Measurements from ENCODE around the gene ATXN1L.
A peak's percentile ranks its signal among the peaks of the same experiment; 100 is the strongest.
"Not testable (repeated sequence)": the region's sequence is repeated elsewhere in the genome, so short reads cannot be mapped to it uniquely, and the experiment has no call there.

ATXN1L gene, protein sequence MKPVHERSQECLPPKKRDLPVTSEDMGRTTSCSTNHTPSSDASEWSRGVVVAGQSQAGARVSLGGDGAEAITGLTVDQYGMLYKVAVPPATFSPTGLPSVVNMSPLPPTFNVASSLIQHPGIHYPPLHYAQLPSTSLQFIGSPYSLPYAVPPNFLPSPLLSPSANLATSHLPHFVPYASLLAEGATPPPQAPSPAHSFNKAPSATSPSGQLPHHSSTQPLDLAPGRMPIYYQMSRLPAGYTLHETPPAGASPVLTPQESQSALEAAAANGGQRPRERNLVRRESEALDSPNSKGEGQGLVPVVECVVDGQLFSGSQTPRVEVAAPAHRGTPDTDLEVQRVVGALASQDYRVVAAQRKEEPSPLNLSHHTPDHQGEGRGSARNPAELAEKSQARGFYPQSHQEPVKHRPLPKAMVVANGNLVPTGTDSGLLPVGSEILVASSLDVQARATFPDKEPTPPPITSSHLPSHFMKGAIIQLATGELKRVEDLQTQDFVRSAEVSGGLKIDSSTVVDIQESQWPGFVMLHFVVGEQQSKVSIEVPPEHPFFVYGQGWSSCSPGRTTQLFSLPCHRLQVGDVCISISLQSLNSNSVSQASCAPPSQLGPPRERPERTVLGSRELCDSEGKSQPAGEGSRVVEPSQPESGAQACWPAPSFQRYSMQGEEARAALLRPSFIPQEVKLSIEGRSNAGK

DNA sequence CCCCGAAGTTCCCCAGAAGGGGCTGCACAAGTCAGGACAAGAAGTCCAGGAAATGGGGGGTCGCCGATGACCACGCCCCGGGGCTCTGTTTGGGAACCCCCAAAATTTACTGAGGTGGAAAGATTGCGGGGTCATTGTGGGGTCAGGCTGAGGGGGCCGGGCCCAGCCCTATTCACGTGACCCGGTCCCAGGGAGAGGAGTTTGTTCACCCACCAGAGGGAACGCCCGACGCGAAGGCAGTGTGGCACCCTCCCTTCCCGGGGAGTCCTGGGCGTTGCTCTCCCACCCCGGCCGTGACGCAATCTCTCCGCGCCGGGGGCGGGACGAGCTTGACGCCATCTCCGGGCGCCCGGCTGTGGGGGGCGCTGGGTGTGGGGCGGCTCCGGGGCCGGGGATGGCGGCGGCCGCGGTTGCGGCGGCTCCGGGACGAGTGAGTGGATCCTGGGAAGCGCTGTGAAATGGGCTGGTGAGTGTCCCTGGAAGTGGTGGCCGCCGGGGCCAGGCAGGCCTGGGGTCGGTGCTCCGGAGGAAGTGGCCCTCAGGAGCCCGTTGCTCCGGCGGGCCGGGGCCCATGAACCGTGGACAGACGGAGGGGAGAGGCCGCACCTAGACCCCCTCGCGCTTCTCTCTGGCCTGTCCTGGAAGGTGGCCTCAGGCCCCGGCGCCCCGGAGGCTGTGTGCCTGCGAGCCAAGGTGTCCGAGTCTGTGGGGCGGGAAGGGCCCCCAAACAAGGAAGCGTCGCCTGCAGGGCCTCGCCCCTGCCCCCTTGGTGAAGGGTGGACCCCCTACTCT lies at the start of gene ATXN1L:
TSS of gene ATXN1L (plus strand) at position 338 of the 792 bp plus-strand sequence. CDS start 3,765 bp downstream, outside the sequence.
- DNase-seq, result peak; percentile 65

DNA sequence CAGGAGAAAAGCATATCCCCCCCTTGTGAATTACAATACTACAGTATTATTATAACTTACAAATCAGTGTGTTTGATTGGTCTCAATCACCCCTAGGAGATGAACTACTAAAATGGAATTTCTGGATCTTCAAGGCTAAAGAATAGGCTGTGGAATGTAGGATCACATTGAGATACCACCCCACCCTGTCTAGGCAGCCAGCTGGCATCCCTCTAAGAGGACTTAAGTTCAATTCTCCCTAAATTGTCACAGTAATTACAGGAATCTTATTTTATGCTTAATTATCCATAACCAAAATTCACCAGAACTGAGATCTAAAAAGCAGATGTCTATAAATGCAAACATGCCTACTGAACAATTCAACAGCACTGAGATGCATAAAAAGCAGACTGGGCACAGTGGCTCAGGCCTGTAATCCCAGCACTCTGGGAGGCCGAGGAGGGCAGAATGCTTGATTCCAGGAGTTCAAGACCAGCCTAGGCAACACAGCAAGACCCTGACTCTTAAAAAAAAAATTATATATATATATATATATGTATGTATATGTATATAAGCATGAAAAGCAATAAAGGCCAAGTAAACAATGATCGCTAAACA lies 49.2 kb upstream of the ATXN1L start:
- no peak for DNase-seq

DNA sequence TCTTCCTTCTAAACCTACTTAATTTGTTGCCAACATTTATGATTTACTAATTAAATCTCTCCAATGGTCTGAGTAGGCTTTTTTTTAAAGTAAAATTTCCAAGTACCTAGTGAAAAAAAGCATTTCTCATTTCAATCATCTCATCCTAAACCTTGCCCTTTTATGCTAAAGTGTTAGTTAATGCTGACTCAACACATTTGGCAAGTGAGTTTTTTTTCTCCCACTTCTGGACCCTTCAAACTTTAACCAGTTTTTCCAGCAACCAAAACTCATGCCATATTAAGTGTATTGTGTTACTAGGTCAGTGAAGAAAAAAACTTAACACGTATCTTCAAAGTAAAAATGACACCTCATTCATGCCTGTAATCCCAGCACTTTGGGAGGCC lies 42.5 kb upstream of the ATXN1L start:
- DNase-seq, result no peak

DNA sequence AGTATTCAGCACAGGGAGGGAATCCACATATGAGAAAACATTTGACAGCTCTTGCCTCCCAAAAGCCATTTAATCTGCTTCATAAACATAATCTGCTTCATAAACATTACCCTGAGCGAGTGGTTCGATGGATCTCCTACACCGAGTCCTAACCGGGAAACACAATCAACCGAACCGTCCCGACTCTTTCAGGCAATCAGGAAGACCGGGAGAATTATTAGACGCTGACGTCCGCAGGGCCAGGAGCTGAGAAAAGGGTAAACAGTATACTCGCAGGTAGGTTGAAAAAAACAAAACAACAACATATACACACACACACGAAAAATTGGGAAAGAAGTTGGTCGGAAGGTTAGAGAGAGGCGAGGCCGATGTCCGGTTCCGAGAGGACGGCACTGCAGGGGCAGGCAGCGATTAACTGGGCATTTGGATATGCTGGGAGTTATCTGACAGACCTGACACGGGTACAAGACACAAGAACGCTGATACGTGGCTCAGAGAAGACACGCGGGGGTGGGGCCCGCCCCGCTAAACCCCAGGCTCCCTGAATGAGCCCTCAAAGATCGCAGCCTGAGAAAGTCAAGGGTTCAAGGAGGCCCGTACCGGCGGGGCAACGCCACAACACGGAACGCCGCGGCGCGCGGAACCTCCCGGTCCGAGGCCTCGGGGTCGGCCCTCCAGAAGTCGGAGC lies 37.7 kb upstream of the ATXN1L start:
- DNase-seq, result no peak

DNA sequence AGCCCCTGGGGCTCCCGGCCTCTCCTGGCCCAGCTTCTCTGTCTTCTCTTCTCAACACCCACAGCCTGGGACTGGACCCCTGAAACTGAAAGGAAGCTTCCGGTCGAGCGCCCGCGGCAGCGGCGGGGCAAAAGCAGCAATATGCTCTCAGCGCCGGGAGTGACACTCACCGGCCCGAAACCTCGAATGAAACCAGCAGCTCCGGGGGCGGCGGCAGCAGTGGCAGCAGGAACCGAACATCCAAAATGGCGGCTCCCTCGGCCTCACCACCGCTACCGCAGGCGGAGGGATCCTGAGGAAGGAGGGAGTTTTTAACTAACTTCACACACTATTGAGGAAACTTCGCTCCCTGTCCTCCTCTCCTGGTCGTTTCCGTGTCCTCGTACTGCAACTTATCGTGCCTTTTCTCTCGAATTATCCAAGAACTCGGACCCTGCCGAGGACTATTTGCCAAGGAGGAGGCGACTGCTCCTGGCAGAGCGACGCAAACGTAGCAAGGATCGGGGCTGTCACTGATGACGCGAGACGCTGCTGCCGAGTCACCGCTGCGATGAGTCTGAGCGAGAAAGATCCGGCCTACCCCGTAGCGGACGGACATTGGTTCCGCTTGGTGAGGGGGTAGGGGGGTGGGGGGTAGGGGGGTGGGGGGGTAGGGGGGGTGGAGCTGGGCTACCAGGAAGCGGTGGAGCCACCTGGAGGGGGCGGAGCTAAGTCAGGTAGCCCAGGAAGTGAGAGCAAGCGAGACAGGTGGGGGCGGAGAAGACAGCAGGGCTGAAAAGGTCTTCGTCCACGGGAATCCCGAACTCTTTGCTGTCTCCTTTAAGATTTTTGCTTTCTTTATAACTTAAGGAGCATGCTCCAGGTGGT lies 37.0 kb upstream of the ATXN1L start, which contains the start of gene AP1G1:
TSS of gene AP1G1 (minus strand) at position 242 of the 867 bp plus-strand sequence. CDS start 19,355 bp downstream, outside the sequence.
- DNase-seq, result peak; percentile 83

DNA sequence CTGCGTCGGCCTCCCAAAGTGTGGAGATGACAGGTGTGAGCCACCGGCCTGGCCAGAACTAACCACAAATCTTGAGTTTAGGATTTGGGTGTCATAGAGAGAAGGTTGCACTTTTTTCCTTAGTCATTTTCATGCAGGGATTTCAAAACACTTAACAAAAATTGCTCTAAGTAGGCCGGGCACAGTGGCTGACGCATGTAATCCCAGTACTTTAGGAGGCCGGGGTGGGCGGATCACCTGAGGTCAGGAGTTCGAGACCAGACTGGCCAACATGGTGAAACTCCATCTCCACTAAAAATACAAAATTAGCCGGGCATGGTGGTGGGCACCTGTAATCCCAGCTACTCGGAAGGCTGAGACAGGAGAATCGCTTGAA lies 35.6 kb upstream of the ATXN1L start:
- DNase-seq, result not testable (repeated sequence)

DNA sequence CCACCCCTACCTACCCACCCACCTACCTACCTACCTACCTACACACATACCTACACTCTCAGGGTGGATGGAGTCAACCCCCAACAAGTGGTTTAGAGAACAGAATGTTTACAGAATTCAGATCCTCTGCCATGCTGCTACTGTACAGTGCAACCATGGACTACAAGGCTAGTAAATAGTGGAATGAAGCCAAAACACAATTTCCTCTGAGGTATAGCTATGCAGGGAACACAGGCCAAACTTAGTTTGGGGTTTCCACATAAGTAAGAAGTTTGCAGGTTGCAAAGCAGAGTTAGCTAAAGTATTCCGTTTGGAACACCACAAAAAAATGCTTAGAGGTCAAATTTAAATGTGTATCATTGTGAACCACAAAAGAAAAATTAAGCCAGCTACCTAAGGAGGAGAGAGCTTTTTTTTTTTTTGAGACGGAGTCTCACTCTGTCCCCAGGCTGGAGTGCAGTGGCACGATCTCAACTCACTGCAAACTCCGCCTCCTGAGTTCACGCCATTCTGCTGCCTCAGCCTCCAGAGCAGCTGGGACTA lies 34.4 kb upstream of the ATXN1L start:
- no peak for DNase-seq

DNA sequence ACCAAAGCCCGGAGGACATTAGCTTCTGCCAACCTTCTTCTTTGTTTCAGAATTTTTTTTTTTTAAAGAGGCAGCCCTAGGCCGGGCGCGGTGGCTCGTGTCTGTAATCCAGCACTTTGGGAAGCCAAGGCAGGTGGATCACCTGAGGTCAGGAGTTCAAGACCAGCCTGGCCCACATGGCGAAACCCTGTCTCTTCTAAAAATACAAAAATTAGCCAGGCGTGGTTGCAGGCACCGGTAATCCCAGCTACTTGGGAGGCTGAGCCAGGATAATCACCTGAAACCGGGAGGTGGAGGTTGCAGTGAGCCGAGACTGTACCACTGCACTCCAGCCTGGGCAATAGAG lies 28.6 kb upstream of the ATXN1L start:
- DNase-seq, result not testable (repeated sequence)

DNA sequence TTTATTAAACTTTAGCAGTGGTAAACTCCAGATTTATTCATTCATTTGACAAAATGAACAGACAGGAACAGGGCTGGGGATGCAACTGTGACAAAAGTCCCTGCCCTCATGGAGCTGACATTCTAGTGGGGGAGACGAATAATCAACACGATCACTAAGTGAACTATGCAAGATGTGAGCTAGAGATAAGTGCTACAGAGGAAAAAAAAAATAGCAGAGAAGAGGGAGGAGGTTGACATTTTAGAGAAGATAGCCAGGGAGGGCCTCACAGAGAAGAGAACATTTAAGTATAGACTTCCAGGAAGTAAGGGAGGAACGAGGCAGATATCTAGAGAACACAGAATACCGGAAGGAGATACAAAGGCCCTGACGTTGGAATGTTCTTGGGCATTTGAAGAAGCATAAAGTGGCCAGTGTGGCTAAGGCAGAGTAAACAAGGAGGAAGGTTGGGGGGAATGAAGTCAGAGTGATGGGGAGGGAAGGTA lies 19.2 kb upstream of the ATXN1L start:
- no peak for DNase-seq

DNA sequence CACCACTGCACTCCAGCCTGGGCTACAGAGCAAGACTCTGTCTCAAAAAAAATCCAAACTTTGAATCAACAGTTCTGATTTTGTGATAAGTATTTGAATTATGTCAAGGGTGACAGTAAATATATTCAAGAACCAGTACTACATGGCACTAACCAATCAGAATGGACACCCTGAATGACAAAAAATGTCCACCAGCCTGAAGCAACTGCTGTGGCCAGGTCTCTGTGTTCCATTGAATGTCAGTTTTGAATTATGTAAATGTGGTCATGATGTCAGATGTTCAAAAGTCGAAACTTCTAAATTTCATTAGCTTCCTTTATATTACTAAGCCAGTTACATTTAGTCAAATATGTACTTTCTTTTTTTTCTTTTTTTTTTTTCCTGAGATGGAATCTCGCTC lies 15.4 kb upstream of the ATXN1L start:
- no peak for DNase-seq

DNA sequence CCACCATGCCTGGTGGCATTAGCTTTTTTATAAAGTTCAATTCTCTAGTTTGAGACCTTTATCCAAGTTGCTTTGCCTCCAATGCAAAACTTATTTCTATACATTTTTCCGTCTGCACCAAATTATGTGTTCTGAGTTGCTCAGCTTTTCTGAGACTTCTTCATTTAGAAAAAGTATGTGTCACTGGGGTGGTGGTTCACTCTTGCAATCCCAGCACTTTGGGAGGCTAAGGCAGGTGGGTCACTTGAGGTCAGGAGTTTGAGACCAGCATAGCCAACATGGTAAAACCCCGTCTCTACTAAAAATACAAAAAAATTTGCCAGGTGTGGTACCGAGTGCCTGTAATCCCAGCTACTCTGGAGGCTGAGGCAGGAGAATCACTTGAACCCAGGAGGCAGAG lies 14.1 kb upstream of the ATXN1L start:
- DNase-seq, result not testable (repeated sequence)

DNA sequence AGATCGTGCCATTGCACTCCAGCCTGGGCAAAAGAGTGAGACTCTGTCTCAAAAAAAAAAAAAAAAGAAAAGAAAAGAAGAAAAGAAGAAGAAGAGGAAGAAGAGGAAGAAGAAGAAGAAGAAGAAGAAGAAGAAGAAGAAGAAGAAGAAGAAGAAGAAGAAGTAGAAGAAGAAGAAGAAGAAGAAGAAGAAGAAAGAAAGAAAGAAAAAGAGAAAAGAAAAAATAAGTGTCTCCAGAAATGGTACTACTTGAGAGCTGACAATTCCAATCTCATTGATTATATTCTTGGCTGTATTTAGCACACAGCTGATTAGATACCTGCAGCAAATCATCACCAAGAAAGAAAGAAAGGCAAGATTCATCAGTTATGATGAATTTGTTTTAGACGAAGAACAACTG lies 13.7 kb upstream of the ATXN1L start:
- not testable (repeated sequence) for DNase-seq

DNA sequence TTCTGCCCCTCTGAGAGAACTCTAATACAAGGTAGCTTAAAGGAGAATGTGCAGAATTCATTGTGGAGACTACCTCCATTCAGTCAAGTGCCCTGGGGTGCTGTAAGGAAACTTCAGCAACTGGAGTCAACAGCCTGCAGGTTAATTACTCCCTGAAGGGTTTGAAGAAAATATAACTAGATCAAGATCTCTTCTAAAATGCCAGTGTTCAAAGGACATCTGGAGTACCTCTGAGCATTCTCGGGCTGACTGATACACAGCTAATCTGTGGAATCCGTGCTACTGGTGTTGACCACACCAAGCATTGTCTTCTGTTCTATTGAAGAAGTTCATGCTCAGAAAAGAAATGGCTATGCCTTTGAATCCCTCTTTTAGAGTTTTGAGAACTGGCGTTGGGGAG lies 11.5 kb upstream of the ATXN1L start:
- DNase-seq, result no peak

DNA sequence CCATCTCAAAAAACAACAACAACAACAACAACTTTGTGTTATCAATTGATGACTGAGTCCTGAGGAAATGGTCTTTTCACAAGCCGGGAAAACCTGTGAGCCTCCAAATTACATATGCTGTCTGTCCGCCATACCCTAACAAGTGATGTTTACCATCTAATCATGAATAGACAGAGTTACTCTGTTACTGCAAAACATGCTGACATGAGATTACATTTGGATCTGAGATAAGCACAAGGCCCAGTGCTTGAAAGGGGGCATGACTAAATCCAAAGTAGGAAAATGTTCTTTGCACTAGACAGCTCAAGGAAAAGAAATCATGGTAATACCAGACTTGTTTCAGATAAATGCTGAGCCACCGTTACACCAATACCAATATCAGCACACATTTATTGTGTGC lies 8.6 kb upstream of the ATXN1L start:
- no peak for DNase-seq

DNA sequence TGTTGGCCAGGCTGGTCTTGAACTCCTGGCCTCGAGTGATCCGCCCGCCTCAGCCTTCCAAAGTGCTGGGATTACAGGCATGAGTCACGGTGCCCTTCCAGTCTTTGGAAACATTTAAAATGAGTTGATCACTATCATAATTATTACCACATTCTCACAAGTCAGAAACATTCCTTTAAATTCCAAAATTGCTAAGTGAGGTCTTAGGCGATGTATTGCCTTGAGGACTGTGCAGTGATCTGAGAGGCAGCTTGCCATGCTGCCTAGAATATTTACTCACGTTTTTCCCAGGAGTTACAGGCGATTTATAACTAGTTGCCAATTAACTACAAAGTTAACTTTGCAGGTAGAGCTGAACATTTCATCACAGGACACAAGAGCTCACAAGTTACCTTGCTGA lies 5.7 kb upstream of the ATXN1L start:
- no peak for DNase-seq

DNA sequence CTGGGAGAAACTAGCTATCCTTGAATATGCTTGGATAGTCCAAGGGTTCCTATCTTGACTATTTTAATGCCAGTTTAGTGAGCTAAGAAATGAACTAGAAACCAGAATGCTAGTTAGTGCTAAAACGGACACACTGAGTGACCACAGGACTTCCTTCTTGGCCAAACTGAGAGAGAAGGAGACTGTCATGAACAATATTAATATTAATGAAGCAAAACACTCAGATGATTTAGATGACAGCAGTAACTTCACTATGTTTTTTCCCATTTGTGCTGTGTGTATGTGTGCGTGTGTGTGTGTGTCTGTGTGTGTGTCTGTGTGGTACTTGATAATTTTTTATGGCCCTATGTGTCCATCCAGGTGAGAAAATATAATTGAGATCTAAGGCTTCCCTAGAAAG lies 2.2 kb upstream of the ATXN1L start:
- DNase-seq, result no peak

DNA sequence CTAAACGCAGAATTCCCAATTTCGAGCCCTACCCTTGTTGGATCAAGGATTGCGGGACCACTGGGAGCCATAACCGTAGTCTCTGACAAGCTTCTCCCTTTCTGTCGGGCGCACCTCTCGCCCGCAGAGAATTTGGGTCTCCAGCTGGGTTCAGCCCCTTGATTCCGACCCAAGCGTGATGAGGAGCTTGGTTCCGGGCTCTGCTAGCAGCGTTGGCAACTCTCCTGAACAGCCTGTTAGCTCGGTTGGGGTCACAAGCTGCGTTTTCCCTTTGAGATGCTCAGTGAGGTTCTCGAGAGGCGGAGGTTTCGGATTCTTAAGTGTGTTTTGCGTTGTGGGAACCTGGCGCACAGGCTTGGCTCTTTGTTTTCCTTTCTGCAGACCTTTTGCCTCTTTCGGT lies 655 bp downstream of the ATXN1L start:
- DNase-seq, result no peak

DNA sequence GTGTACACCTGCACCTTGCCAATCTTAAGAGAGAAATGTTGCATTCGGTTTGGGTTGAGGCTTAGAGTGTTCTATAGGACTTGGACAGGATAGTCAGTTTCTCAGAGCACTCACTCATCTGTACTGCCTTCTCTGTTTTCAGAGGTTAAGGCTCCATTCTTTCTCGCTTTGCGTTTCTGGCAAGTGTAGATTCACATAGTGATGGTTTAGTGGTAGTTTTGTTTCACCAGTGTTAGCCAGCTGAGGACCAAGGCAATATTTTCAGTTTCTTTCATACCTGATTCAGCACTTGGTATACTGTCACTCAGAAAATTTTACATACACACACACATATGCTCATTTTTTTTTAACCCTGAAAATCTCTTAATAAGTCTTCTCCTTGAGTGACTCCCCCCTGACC lies 1.3 kb downstream of the ATXN1L start:
- no peak for DNase-seq

DNA sequence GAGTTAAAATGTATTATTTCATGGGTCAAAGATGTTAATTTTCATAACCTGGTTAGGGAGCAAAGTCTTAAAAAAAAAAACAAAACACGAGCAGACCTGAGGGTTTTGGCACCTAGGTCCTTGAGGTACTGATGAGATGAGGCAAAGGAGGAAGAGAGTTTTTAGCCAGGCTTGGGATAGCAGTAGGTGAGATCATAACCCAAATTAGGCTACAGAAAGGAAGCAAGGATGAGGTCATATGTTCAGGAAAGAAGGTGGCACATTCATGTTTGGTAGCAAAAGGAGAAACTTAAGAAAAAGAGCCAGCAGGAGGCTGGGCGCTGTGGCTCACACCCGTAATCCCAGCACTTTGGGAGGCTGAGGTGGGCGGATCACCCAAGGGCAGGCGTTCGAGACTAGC lies 2.8 kb downstream of the ATXN1L start:
- no peak for DNase-seq

DNA sequence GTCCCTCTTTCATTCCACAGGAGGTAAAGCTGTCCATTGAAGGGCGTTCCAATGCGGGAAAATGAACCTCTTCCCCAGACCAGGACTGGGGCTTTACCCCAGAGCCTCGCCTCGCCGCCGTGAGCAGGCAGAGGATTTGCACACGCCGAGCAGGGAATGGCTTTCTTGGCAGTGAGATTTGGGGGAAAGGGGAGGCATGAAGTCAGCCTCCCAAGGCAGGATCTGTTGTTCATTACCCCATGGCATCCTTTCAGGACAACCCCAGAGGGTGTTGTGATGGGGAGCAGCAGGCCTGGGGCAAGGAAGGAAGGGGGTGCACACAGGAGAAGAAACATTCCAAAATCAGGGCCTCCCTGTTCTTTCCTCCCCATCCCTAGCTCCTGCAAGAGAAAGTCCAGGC lies 6.0 kb downstream of the ATXN1L start:
- no peak for DNase-seq

DNA sequence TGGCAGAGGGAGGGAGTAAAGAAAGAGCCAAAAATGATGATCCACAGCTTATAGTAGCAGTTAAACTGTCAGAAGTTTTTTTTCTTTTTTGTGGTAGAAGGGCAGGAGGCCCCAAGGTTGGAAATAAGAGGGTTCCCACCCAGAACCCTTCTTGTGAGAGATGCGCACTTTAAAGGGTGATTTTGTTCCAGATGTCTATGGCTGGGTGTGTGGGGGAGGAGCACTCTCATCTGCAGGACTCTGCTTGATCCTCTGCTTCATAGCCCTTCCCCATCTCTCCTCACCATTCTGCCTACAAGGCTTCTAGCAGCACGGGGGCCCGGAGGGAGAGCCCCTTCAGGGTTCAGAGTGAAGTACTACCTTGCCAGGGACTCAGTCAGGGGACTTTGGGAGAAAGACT lies 6.4 kb downstream of the ATXN1L start:
- no peak for DNase-seq

Data from GDM1 (cell line).